ENCODE measurements around the gene TMEM41B. TPM values are rescaled to one million over a fixed set of nuclear protein-coding genes. Genes with fewer than 3 reads are reported as not detected.
"Not testable (repeated sequence)": the region's sequence is repeated elsewhere in the genome, so short reads cannot be mapped to it uniquely, and the experiment has no call there.

TMEM41B gene, protein sequence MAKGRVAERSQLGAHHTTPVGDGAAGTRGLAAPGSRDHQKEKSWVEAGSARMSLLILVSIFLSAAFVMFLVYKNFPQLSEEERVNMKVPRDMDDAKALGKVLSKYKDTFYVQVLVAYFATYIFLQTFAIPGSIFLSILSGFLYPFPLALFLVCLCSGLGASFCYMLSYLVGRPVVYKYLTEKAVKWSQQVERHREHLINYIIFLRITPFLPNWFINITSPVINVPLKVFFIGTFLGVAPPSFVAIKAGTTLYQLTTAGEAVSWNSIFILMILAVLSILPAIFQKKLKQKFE
- total RNA-seq (10 to 100 TPM; 41.4 to 42.7 TPM), total RNA-seq (17.3 to 101 (median 54.5) reads per million in 172 experiments)
- 19.2 TPM for polyA plus RNA-seq (2013, experiment 1 of 2)
- polyA plus RNA-seq (2013, experiment 2 of 2) = 21.2 TPM

- peak within 1 kb of the TSS; percentile 86 for H3K4me3 ChIP-seq (ENCODE audit: low read length)
- Mint-ChIP-seq H3K4me1 (ENCODE audit: low read depth) (peaks cover 49% of the 10 kb centered on the region), H3K27me3 (peaks cover 19% of the 10 kb centered on the region), H3K27ac (peak within 1 kb of the TSS; percentile 96), H3K4me3 (peak within 1 kb of the TSS; percentile 97), H3K9me3 (no peaks in the 10 kb centered on the region), H3K36me3 (ENCODE audit: low read depth) (peaks cover 27% of the 10 kb centered on the region)
- no peaks in the 10 kb centered on the region for H3K36me3 ChIP-seq (ENCODE audit: insufficient read depth, low read length)
- intact Hi-C loops (cut with DNase I, micrococcal nuclease) = loop anchor here (1.0 to 10.0 kb wide), 9 partner anchors 47 to 1493 kb away; partner anchors contain the start of genes DENND5A (in 1 of the 2), EIF4G2 (in 1 of the 2), IPO7 (in 1 of the 2) and RPL27A (in 1 of the 2)
- H3K27me3 ChIP-seq (ENCODE audit: control insufficient read depth in 1 of 2, insufficient read depth in 2 of 2, low read length in 2 of 2) = no peaks in the 10 kb centered on the region
- CTCF ChIA-PET = interaction anchor here (1.1 to 1.5 kb wide), 3 partner anchors 48 to 146 kb away, joined by 3 read pairs; partner anchors contain the start of gene ZNF143
- POLR2A ChIA-PET = interaction anchor here (0.7 to 4.8 kb wide), 25 partner anchors 12 to 1495 kb away, joined by 3 to 60 read pairs (median 4); partner anchors contain the start of genes DENND5A, EIF4G2, IPO7 and WEE1
- H3K9me3 ChIP-seq (ENCODE audit: control insufficient read depth in 1 of 2, insufficient read depth in 1 of 2, low read length in 2 of 2) = no peaks in the 10 kb centered on the region
- peak within 1 kb of the TSS; percentile 88 to 92 for H3K27ac ChIP-seq (ENCODE audit: low read depth in 1 of 2, low read length in 2 of 2)
- peak; percentile 97 to 100 (median 99) for DNase-seq
- TF ChIP-seq, protein P1, sequence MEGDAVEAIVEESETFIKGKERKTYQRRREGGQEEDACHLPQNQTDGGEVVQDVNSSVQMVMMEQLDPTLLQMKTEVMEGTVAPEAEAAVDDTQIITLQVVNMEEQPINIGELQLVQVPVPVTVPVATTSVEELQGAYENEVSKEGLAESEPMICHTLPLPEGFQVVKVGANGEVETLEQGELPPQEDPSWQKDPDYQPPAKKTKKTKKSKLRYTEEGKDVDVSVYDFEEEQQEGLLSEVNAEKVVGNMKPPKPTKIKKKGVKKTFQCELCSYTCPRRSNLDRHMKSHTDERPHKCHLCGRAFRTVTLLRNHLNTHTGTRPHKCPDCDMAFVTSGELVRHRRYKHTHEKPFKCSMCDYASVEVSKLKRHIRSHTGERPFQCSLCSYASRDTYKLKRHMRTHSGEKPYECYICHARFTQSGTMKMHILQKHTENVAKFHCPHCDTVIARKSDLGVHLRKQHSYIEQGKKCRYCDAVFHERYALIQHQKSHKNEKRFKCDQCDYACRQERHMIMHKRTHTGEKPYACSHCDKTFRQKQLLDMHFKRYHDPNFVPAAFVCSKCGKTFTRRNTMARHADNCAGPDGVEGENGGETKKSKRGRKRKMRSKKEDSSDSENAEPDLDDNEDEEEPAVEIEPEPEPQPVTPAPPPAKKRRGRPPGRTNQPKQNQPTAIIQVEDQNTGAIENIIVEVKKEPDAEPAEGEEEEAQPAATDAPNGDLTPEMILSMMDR (IDR thresholded peaks at IDR 0.05) = no peak
- H3K4me1 ChIP-seq (ENCODE audit: insufficient read depth, low read length) = peaks cover 22% of the 10 kb centered on the region
- ATAC-seq (ENCODE audit: poor library complexity) = peak; percentile 93
Observed at GRCh38 chr11:9314291-9315077, at the start of gene TMEM41B. Gene TMEM41B (minus strand): TSS chr11:9314593. CDS start chr11:9314441, 152 bp downstream.

DNA sequence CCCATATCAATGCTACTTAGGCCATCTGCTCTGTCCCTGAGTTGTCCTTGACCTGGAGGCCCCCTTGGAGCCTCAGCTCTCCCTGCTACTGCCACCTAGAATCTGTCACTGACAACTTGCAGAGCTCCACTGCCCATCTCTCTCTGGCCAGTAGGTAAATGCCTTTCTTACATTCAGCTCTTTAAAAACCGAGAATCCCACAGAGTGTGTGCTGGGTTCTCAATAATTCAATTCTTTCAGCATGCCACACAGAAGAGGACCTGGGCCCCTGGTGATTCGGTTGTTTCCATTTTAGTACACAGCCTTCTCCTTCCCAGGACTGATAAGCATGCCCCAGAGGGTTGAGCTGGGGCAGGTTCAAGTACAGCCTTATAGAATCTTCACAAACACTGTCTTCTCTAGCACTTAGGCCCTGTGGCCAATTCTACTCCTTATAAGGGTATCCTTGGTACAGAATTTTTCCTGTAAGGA lies 48.0 kb upstream of the TMEM41B start:
- Histone ChIP-seq H3K27me3 (ENCODE audit: control insufficient read depth in 1 of 2, insufficient read depth in 2 of 2, low read length in 2 of 2) (no peaks in the 10 kb centered on the region), H3K9me3 (ENCODE audit: control insufficient read depth in 1 of 2, insufficient read depth in 1 of 2, low read length in 2 of 2) (no peaks in the 10 kb centered on the region), H3K36me3 (ENCODE audit: insufficient read depth, low read length) (no peaks in the 10 kb centered on the region), H3K27ac (ENCODE audit: low read depth in 1 of 2, low read length in 2 of 2) (peak overlapping the region in 1 of 2 donors; percentile 18), H3K4me1 (ENCODE audit: insufficient read depth, low read length) (peaks cover 17% of the 10 kb centered on the region), H3K4me3 (ENCODE audit: low read length) (no peak overlapping the region)
- Mint-ChIP-seq H3K36me3 (ENCODE audit: low read depth) (no peaks in the 10 kb centered on the region), H3K27me3 (no peaks in the 10 kb centered on the region), H3K4me1 (ENCODE audit: low read depth) (peaks cover 16% of the 10 kb centered on the region), H3K4me3 (peak overlapping the region; percentile 89), H3K9me3 (no peaks in the 10 kb centered on the region), H3K27ac (peak overlapping the region; percentile 88)
- ChIA-PET POLR2A (interaction anchor here (0.6 to 1.3 kb wide), 3 partner anchors 16 to 98 kb away, joined by 3 to 4 read pairs (median 3); partner anchors contain the start of genes IPO7 and ZNF143), CTCF (interaction anchor here (0.7 kb wide), 1 partner anchor 47 kb away, joined by 3 read pairs; the partner anchor contains the start of gene TMEM41B)
- DNase-seq (no peak), ATAC-seq (ENCODE audit: poor library complexity) (no peak)
- intact Hi-C loops (cut with DNase I, micrococcal nuclease) = loop anchor here (5.0 kb wide), 2 partner anchors 45 to 50 kb away; partner anchors contain the start of gene TMEM41B (in 1 of the 2)
- TF ChIP-seq, protein P1 (IDR thresholded peaks at IDR 0.05) = no peak

DNA sequence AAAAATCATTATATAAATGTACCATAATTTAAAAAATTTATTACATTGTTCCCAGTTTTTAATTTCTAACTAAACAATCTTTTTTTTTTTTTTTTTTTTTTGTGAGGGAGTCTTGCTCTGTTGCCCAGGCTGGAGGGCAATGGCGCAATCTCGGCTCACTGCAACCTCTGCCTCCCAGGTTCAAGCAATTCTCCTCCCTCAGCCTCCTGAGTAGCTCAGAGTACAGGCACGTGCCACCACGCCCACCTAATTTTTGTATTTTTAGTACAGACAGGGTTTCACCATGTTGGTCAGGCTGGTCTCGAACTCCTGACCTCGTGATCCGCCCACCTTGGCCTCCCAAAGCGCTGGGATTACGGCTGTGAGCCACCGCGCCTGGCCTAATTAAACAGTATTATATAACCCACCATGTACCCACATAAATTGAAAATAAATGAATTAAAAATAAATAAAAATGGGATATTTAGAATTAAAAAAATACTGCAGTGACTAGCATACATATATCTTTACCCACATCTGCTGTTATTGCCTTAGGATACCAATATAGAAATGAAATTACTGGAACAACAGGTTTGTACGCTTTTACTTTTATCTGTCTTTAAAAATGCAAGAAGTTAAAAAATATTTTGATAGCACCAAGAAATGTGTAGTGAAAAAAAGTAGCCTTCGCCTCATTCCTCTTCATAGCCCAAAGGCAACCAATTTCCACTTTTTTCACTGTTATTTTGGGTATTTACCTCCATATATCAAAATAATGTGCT lies 46.6 kb upstream of the TMEM41B start:
- H3K4me3 ChIP-seq (ENCODE audit: low read length); H3K27ac ChIP-seq (ENCODE audit: low read depth in 1 of 2, low read length in 2 of 2); H3K4me3 Mint-ChIP-seq; H3K9me3 ChIP-seq (ENCODE audit: control insufficient read depth in 1 of 2, insufficient read depth in 1 of 2, low read length in 2 of 2); H3K9me3 Mint-ChIP-seq; H3K36me3 Mint-ChIP-seq (ENCODE audit: low read depth); H3K36me3 ChIP-seq (ENCODE audit: insufficient read depth, low read length); H3K27me3 Mint-ChIP-seq; CTCF ChIA-PET; DNase-seq; POLR2A ChIA-PET; H3K27me3 ChIP-seq (ENCODE audit: control insufficient read depth in 1 of 2, insufficient read depth in 2 of 2, low read length in 2 of 2); H3K27ac Mint-ChIP-seq; ATAC-seq (ENCODE audit: poor library complexity): not testable (repeated sequence)
- H3K4me1 Mint-ChIP-seq (ENCODE audit: low read depth) = peaks cover 16% of the 10 kb centered on the region
- intact Hi-C loops (cut with DNase I, micrococcal nuclease) = loop anchor here (5.0 kb wide), 2 partner anchors 44 to 49 kb away; partner anchors contain the start of gene TMEM41B (in 1 of the 2)
- H3K4me1 ChIP-seq (ENCODE audit: insufficient read depth, low read length) = peaks cover 17% of the 10 kb centered on the region
